GM20000 (cell line): Measurements from ENCODE around the gene GAB2.
A peak's percentile ranks its signal among the peaks of the same experiment; 100 is the strongest.

Source experiments
- DNase-seq: peaks from one replicate; pipeline ENCODE4 v3.0.0; 2012; ENCODE audit warnings: low spot score
- CTCF ChIP-seq: IDR thresholded peaks from 2 replicates; pipeline ENCODE4 v1.5.1; 2012; ENCODE audit warnings: mild to moderate bottlenecking, control low read depth; ENCODE audit errors: extremely low read depth, missing control alignments

GAB2 gene

GRCh38 chr11:78420255-78420764 is 2.7 kb upstream of the GAB2 start:
- TF ChIP-seq CTCF: peak; percentile 48
- DNase-seq: peak; percentile 50

- no peak for TF ChIP-seq CTCF
- DNase-seq: no peak
Measured at GRCh38 chr11:78419327-78419726, 1.7 kb upstream of the GAB2 start.

GRCh38 chr11:78418584-78419211 is 1.1 kb upstream of the GAB2 start:
- no peak for DNase-seq

GRCh38 chr11:78417888-78418583 is 416 bp upstream of the GAB2 start:
- DNase-seq: peak; percentile 92
- TF ChIP-seq CTCF: peak; percentile 0

More at GRCh38 chr11:78418584-78419211, 1.1 kb upstream of the GAB2 start:
- TF ChIP-seq CTCF: no peak

- peak; percentile 60 for TF ChIP-seq CTCF
- peak; percentile 84 for DNase-seq
Measured at GRCh38 chr11:78416285-78417174, 1.1 kb downstream of the GAB2 start.

GRCh38 chr11:78415338-78415737 is 2.3 kb downstream of the GAB2 start:
- DNase-seq: no peak
- no peak for TF ChIP-seq CTCF
